Neuron (in vitro differentiated cells): ENCODE measurements around the gene SEPTIN8.
A peak's percentile ranks its signal among the peaks of the same experiment; 100 is the strongest.

ENCODE experiments used
- H2AFZ ChIP-seq: one replicate; pipeline ENCODE4 v1.6.1; 2013; ENCODE audit warnings: low read depth, mild to moderate bottlenecking, inconsistent platforms, low read length, moderate library complexity
- H3K27me3 ChIP-seq: one replicate; pipeline ENCODE4 v1.6.1; 2013; ENCODE audit warnings: low read length; ENCODE audit not compliant: insufficient read depth
- H3K36me3 ChIP-seq: one replicate; pipeline ENCODE4 v1.6.1; 2013; ENCODE audit warnings: low read length; ENCODE audit not compliant: insufficient read depth
- H3K4me1 ChIP-seq: one replicate; pipeline ENCODE4 v1.6.1; 2013; ENCODE audit warnings: low read length; ENCODE audit not compliant: insufficient read depth
- H3K4me3 ChIP-seq: 2 replicates; pipeline ENCODE4 v1.5.1; 2013; ENCODE audit warnings: mild to moderate bottlenecking, low read length, moderate library complexity
- H3K9me3 ChIP-seq: one replicate; pipeline ENCODE4 v1.6.1; 2013; ENCODE audit warnings: low read length

The SEPTIN8 gene

GRCh38 chr5:132752581-132753125, 24.4 kb downstream of the SEPTIN8 start:
- peaks cover 12% of the 10 kb centered on the region for H3K27me3 ChIP-seq
- H3K9me3 ChIP-seq = no peaks in the 10 kb centered on the region
- peaks cover 3% of the 10 kb centered on the region for H3K36me3 ChIP-seq
- no peak overlapping the region for H3K4me3 ChIP-seq
- H3K4me1 ChIP-seq = no peaks in the 10 kb centered on the region
- H2AFZ ChIP-seq = no peak overlapping the region

DNA sequence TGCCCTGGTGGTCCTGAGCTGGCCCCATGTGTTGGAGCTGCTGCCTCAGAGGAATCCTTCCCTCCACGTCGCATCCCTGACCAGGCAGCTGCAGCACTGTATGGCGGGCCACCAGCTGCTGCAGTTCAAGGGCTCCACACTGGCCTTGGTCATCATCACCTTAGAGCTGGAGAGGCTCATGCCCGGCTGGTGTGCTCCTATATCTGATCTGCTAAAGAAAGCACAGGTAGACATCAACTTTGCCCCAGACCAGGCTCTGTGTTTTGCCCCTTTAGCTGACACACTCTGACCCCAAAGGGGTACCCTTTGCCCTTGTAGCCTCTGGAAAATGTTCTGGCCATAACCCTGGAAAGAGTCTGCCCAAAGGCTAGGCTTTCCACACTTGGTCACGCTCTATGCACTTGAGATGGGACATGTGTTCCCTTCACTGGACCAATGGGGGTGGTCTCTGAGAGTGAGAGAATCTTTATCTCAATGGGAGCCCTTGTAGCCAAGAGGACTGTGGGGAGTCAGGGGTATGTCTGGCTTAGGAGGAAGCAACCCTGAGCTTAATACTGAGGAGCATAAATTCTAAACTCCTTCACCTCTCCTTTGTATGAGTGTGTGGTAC, 25.0 kb downstream of the SEPTIN8 start:
- Histone ChIP-seq H3K9me3 (no peaks in the 10 kb centered on the region), H2AFZ (no peak overlapping the region), H3K4me1 (no peaks in the 10 kb centered on the region), H3K4me3 (no peak overlapping the region), H3K36me3 (no peaks in the 10 kb centered on the region), H3K27me3 (peaks cover 18% of the 10 kb centered on the region)

DNA sequence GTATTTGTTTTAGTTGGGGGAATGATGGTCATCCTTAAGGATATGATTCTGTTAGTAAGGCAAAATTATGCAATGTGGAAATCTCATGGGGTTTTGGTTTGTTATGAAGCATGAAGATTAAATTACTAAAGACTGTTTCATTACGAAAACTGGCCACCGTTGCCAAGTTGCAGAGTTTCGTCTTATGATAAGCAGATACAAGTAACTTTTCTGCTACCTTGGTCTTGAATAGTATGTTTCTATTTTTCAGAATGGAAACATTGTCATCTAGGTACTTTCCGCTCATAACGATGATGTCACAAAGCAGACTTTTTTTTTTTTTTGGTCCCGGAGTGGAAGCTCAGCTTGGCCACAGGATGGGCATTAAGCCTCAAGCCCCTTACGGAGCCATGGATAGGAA, 25.6 kb downstream of the SEPTIN8 start:
- no peak overlapping the region for H2AFZ ChIP-seq
- H3K27me3 ChIP-seq = peaks cover 24% of the 10 kb centered on the region
- H3K4me1 ChIP-seq = no peaks in the 10 kb centered on the region
- H3K36me3 ChIP-seq = no peaks in the 10 kb centered on the region
- no peak overlapping the region for H3K4me3 ChIP-seq
- no peaks in the 10 kb centered on the region for H3K9me3 ChIP-seq

GRCh38 chr5:132750471-132751230, 26.4 kb downstream of the SEPTIN8 start:
- H3K4me3 ChIP-seq = no peak overlapping the region
- no peak overlapping the region for H2AFZ ChIP-seq
- no peaks in the 10 kb centered on the region for H3K36me3 ChIP-seq
- H3K27me3 ChIP-seq = peaks cover 30% of the 10 kb centered on the region
- H3K9me3 ChIP-seq = no peaks in the 10 kb centered on the region
- H3K4me1 ChIP-seq = no peaks in the 10 kb centered on the region

DNA sequence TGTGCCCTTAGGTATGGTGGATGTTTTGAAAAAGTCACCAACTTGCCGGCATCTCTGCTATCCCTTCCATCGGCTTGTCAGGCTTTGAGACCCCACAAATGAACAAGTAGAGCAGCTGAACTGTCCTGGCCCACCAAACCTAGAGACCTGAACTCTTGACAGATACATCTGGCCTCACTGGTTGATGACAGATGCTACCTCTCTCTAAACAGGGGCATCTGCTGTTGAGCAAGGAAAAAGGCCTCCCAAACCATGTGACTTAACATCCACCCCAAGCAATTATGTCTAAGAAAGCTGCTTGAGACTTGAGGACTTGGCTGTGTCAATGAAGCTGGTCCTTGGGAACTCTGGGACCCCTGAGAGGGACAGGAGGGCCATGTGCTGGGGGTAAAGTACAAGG, 27.5 kb downstream of the SEPTIN8 start:
- Histone ChIP-seq H3K27me3 (peaks cover 30% of the 10 kb centered on the region), H2AFZ (no peak overlapping the region), H3K9me3 (no peaks in the 10 kb centered on the region), H3K4me3 (no peak overlapping the region), H3K4me1 (no peaks in the 10 kb centered on the region), H3K36me3 (no peaks in the 10 kb centered on the region)

- no peaks in the 10 kb centered on the region for H3K4me1 ChIP-seq
- H3K4me3 ChIP-seq = no peak overlapping the region
- peaks cover 30% of the 10 kb centered on the region for H3K27me3 ChIP-seq
- no peak overlapping the region for H2AFZ ChIP-seq
- no peaks in the 10 kb centered on the region for H3K36me3 ChIP-seq
- H3K9me3 ChIP-seq = no peaks in the 10 kb centered on the region
These were observed 28.5 kb downstream of the SEPTIN8 start for GRCh38 chr5:132748522-132749000.

- H3K36me3 ChIP-seq = no peaks in the 10 kb centered on the region
- H2AFZ ChIP-seq = peak overlapping the region; percentile 66
- no peaks in the 10 kb centered on the region for H3K4me1 ChIP-seq
- no peaks in the 10 kb centered on the region for H3K9me3 ChIP-seq
- peaks cover 30% of the 10 kb centered on the region for H3K27me3 ChIP-seq
- no peak overlapping the region for H3K4me3 ChIP-seq
These were observed 29.2 kb downstream of the SEPTIN8 start for GRCh38 chr5:132747616-132748440.

- peak within 1 kb of the TSS; percentile 12 for H3K4me3 ChIP-seq
- H3K4me1 ChIP-seq = no peaks in the 10 kb centered on the region
- H3K27me3 ChIP-seq = peaks cover 30% of the 10 kb centered on the region
- H3K9me3 ChIP-seq = peaks cover 2% of the 10 kb centered on the region
- no peaks in the 10 kb centered on the region for H3K36me3 ChIP-seq
- H2AFZ ChIP-seq = peak within 1 kb of the TSS; percentile 66
These were observed 30.0 kb downstream of the SEPTIN8 start, which contains the start of gene CCNI2 for GRCh38 chr5:132746954-132747615. CCNI2 (plus strand) TSS chr5:132747426; CDS start chr5:132747496, 70 bp downstream.

DNA sequence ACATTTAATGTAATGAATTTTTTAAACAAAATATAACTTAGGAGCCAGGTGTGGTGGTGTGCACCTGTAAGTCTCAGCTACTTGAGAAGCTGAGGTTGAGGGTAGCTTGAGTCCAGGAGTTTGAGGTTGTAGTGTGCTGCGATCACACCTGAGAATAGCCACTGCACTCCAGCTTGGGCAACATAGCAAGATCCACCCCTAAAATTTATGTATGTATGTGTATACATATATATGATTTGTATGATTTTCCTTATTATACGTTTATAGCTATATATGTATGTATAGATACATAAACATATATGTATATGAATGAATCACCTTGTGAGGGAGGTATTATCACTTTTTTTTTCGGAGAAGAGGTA, 30.5 kb downstream of the SEPTIN8 start:
- Histone ChIP-seq H3K4me1 (no peaks in the 10 kb centered on the region), H3K9me3 (peaks cover 2% of the 10 kb centered on the region), H3K36me3 (no peaks in the 10 kb centered on the region), H3K4me3 (peak overlapping the region; percentile 12), H2AFZ (no peak overlapping the region), H3K27me3 (peaks cover 30% of the 10 kb centered on the region)

DNA sequence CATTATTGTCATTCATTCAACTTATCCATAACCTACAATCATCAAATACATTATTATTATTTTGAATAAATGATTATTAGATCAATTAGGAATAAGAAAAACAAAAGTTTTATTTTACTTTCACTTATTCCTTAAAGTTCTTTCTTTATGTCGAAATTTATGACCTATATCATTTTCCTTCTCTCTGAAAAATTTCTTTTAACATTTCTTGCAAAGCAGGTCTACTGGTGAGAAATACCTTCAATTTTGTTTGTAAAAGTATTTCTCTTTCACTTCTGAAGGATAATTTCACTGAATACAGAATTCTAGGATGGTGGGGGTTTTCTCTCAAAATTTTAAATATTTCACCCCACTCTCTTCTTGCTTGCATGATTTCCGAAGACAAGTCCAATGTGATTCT, 32.4 kb downstream of the SEPTIN8 start:
- no peaks in the 10 kb centered on the region for H3K36me3 ChIP-seq
- H3K9me3 ChIP-seq = peaks cover 2% of the 10 kb centered on the region
- H2AFZ ChIP-seq = no peak overlapping the region
- H3K27me3 ChIP-seq = peaks cover 30% of the 10 kb centered on the region
- H3K4me3 ChIP-seq = no peak overlapping the region
- no peaks in the 10 kb centered on the region for H3K4me1 ChIP-seq

GRCh38 chr5:132742626-132743025, 34.4 kb downstream of the SEPTIN8 start:
- H2AFZ ChIP-seq = no peak overlapping the region
- peaks cover 2% of the 10 kb centered on the region for H3K9me3 ChIP-seq
- H3K4me1 ChIP-seq = peaks cover 3% of the 10 kb centered on the region
- H3K36me3 ChIP-seq = no peaks in the 10 kb centered on the region
- no peak overlapping the region for H3K4me3 ChIP-seq
- peaks cover 18% of the 10 kb centered on the region for H3K27me3 ChIP-seq

DNA sequence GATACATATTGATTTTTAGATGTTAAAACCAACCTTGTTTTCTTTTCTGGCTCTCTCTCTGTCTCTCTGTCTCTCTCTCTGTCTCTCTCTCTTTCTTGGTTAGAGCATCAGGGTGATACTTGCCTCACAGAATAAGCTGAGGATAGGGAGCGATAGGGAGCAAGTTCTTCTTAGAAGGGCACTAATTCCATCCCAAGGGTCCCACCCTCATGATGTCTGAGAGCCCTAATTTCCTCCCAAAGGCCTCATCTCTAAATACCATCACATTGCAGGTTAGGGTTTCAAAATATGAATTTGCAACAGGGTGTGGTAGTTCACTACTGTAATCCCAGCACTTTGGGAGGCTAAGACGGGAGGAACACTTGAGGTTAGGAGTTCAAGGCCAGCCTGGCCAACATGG, 34.9 kb downstream of the SEPTIN8 start:
- peaks cover 2% of the 10 kb centered on the region for H3K9me3 ChIP-seq
- no peaks in the 10 kb centered on the region for H3K36me3 ChIP-seq
- peaks cover 13% of the 10 kb centered on the region for H3K27me3 ChIP-seq
- peaks cover 4% of the 10 kb centered on the region for H3K4me1 ChIP-seq
- no peak overlapping the region for H2AFZ ChIP-seq
- H3K4me3 ChIP-seq = no peak overlapping the region
